T-helper 9 cell (primary cell): ENCODE data around the gene GPSM1.
A peak's percentile ranks its signal among the peaks of the same experiment; 100 is the strongest.

Experiments
- DNase-seq: peaks from one replicate; pipeline ENCODE4 v3.0.0-alpha.2; 2020

Gene GPSM1

DNA sequence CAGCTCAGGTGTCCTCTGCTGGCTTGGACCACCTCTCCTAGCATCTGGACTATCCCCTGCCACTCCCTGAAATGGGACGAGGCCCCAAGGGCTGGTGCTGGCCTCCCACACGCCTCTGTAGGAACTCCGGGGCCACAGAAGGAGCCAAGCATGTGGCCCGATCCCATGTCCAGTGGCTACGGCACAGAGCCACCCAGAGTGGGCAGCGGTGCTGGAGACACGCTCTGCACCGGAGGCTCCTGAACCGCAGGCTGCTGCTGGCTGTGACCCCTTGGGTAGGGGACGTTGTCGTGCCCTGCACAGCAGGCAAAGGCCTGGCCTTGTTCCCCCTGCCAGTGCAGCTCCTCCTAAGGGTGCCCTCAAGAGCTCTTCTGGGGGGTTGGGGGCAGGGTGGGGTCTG lies 52.6 kb downstream of the GPSM1 start:
- DNase-seq = no peak

DNA sequence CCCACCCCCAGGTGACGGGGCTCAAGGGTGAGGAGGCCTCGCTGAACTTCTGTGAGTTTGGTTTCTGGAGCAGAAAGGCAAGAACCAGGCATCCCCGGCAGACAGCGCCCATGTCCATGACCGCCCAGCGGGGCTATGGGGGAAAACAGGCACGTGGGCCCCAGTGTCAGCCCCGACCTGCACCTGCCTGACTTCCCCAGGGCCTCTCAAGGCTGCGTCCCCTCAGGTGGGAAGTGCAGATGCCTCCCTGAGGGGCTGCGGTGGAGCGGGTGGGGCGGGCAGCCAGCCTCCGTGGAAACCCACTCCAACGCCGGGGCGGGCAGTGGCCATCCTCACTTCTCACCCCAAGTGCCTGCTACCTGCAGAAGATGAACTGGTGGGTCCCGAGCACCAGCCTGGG lies 53.0 kb downstream of the GPSM1 start:
- no peak for DNase-seq

DNA sequence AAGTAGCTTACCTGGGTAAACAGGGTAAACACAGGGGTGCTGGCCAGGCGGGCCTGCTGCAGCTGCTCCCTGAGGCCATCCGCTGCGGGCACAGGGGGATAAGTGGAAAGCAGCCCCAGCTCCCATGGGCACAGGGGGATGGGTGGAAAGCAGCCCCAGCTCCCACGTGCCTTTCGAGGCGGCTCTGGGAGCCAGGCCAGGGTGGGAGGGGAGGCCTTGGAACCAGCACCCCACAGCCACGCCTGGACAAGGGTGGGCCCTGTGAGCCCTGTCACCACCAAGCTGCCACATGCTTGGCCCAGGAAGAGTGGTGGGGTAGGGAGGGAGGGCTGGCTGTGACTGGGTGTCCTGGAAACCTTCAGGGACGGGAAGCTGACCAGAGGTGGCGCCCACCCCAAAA lies 54.0 kb downstream of the GPSM1 start:
- no peak for DNase-seq

GRCh38 chr9:136381966-136382513 lies 54.7 kb downstream of the GPSM1 start:
- no peak for DNase-seq

DNA sequence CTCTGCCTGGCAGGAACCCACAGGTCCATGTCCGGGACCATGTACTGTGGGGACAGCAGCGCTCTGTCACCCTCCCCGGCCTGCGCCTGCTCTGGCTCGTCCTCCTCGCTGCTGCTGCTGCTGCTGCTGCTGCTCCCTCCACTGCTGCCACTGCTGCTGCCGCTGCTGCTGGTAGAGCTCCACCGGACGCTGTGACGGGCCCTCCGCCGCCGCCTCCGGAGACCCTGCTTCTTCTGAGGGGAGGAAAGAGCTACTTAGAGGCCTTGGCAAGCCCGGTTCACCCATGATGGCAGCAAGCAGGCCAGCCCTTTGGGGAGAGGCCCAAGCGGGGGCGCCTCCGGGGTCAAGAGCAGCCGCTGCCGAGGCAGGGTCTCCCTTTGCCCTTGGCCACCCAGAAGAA lies 56.1 kb downstream of the GPSM1 start:
- DNase-seq = no peak

GRCh38 chr9:136385015-136385414 lies 57.7 kb downstream of the GPSM1 start:
- peak; percentile 38 for DNase-seq

DNA sequence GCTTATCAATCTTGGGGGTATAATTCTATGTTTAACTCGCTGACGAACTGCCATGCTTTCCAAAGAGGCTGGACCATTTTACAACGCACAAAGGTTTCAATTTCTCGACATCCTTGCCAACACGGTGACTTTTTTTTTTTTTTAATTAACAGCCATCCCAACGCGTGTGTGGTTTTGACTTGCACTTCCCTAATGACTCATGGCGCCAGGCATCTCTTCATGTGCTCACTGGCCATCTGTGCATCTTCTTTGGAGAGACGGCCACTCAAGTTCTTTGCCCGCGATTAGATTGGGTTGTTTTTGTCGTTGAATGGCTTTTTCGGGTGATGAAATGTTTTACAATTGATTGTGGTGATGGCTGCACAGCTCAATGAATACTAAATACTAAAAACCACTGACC lies 58.7 kb downstream of the GPSM1 start:
- DNase-seq = no peak

DNA sequence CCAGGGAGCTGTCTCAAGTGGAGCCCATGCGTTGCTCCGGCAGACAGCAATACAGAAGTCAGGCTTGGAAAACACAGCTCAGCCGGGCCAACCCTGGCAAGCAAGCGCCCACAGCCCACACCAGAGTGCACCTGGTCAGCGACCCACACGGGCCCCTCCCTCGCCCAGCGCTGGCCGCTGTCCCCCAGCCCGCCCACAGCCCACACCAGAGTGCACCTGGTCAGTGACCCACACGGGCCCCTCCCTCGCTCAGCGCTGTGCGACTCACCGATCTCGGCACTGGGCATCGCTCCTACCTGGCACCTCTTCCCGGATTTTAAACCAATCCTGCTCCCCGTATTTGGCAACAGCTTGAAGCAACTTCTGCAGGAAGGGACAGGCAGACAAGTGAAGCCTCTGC lies 59.9 kb downstream of the GPSM1 start:
- no peak for DNase-seq

GRCh38 chr9:136389396-136389795 lies 62.1 kb downstream of the GPSM1 start:
- no peak for DNase-seq

DNA sequence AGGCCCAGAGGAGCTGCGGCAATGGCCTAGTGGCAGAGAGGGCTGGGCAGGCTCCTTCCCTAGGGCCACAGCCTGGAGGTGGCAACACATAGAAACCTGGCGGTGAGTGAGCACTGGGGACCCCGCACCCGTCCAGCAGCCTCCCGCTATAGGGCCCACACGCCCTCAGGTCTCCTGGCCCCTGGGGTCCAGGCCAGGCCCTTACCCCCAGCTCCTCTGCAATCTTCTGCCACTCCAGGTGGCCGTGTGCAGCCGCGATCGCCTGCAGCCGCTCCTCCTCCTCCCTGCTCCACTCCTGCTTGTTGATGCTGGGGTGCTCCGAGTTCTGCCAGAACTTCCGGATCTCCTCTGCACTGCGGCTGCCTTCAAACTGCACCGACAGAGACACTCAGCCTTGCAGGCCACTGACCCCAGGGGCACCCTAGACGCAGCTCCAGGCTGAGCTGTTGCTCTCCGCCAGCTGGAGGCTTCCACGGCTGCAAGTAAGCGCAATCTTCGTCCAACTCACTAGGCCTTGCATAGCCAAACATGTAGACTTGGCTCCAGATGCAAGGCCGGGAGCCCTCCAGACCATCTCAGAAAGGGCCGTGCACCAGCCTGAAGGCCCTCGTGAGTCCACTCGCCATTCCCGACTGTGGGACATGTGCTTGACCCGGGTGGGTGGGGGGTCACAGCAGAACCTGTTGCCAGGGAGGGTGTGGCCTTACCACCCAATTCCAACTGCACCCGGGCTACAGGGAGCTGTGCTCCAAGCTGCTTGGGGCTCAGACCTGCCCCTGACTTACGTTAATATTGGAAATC lies 64.6 kb downstream of the GPSM1 start:
- no peak for DNase-seq

DNA sequence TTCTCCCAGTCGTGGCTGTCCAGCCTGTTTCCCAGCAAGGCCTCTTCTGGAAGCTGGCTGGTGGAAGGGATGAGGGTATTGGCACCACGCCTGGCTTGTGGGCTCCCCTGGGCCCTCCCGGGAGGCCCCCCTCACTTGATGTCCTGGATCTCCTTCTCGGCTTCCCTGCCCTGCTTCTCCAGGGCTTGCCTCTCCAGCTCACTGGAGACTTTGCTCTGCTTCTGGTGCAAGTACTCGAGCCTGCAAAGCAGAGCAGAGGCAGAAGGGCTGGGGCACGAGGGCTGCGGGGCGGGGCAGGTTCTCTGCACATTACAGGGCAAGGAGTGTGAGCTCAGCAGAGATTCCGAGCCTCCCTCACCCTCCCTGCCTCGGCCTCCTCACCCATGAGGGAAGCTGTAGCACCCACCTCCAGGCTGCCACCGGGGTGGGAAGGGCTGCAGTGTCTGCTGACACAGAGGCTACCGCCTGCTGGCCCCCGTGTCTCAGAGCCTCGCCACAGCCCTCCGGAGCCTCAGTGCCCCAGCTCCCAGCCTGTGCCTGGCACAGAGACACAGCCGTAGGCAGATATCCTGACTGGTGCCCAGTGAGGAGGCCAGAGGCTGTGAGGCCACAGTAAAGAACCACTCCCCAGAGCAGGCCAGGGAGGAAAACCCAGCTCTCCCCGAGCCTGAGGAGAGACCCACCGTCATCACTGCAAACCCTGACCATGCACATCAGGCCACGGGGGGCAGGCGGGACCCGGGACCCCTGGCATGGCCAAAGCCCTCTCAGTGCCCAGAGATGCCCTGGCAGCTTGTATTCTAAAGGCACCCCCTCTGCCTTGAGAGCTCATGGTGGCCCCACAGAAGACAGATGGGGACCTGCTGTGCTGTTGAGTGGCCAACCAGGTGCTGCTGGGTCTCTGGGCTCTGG lies 65.5 kb downstream of the GPSM1 start:
- DNase-seq = no peak

GRCh38 chr9:136393531-136393930 lies 66.2 kb downstream of the GPSM1 start:
- DNase-seq = no peak

GRCh38 chr9:136394312-136395019 lies 67.1 kb downstream of the GPSM1 start:
- DNase-seq = no peak

DNA sequence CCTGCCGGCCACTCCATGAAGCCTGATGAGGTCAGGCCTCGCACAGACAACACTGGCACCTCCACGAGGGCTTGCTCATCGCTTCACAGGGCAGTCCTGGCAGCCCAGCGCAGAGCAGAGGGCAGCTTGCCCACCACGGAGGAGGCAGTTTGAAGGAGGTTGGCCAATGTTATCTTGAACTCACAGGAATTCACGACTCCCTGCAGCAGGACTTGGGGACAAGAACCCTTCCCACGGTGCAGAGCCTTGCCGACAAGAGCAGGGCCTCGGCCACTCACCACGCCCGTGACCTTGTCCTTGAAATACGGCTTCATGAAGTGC lies 67.6 kb downstream of the GPSM1 start:
- DNase-seq = no peak

DNA sequence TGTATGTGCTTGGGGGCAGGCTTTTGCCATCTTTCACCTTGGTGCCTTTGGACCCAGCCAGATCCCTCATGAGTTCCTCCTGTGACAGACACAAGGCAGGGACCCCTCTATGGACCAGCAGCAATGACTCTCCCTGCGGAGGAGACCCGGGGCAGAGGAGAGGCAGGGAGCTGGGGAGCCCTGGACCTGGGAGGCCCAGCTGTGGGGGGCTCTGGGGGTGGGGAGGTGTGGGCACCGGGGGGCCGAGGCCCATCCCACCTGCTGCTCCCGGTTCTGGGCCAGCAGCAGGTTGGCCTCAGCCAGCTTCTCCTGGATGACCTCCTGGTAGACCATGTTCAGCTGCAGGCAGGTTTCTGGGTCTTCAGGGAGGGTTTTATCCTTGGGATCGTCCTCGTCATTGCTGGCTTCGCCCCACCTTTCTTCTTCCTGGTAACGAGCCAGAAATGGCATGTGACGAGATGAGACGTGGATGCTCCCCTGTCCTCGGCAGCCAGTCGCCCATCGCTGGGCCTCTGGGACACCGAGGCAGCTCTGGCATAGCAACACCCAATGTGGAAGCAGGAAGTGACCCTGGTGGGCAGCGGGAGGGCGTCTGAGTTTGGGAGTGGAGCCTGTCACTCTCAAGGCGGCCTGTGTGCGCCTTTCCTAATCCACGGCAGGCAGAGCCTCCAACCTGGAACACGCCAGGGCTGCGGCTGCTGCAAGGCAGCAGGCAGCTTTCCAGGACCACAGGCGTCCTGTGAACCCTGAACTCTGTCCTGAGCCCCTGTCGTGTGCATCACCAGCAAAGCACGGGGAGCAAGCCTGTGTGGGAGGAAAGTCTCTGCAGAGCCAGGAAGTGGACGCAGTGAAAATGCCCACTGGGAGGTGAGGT lies 68.2 kb downstream of the GPSM1 start:
- no peak for DNase-seq

GRCh38 chr9:136396219-136396515 lies 68.8 kb downstream of the GPSM1 start:
- no peak for DNase-seq

DNA sequence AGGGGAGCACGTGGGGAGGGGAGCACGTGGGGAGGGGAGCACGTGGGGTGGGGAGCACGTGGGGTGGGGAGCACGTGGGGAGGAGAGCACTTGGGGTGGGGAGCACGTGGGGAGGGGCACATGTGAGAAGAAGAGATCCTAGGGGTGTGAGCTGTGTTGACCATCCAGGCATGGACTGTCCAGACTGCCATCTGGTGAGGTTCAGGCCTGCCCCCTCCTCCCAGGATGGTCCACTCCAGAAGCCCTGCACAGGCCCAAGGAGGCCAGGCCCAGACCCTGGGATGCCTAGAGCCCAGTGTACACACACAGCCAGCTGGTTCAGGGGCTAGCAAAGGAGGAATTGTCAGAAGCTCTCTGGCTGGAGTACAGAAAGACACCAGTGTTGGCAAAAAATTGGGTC lies 70.3 kb downstream of the GPSM1 start:
- no peak for DNase-seq

GRCh38 chr9:136398286-136398685 lies 70.9 kb downstream of the GPSM1 start:
- no peak for DNase-seq

GRCh38 chr9:136399176-136400037 lies 72.1 kb downstream of the GPSM1 start:
- peak; percentile 20 for DNase-seq

DNA sequence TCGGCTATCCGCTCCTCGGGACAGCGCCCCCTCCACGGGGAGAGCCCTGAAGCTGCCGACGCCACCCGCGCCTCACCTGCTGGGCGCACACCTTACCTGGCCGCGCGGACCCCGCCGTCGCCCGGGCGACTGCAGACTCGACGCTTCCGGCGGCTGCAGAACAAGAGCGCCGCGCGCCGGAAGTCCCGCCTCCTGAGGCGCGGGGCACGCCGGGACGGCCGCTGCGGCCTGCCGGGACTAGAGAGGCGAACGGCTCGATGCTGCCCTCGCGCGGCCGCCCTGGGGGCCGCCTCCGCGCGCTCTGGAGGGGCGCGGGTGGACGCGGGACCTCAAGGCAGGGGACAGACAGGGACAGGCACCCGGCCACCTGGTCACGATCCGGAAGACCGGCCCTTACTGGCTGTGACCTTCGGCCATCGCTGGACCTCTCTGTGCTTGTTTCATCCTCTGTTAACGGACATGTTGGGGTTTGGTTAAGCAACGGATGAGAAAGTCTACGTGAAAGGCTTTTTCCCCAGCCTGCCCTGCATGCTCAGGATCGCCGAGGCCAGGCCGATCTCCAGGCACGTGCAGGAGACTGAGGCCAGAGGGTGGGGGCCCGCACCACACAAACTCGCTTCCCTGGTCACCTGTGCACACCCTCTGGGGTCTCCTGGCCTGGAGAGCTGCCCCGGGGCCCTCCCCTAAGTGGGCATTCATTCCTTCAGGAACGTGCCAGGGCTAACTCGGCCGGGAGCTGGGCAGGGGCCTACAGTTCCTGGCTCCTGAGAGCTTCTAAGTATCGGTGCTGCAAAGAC lies 72.9 kb downstream of the GPSM1 start, which contains the start of gene SNAPC4:
Gene SNAPC4, minus strand, starts transcription at position 133 of the 797 bp plus-strand sequence. CDS start 1,742 bp downstream, outside the sequence.
- peak; percentile 82 for DNase-seq
